ENCODE measurements around the gene GAB2. TPM values are rescaled to one million over a fixed set of nuclear protein-coding genes. Genes with fewer than 3 reads are reported as not detected.

GAB2 gene
- total RNA-seq, 6 experiments from 2014 or later: 3.8 to 10.2 (median 4.5) TPM

DNA sequence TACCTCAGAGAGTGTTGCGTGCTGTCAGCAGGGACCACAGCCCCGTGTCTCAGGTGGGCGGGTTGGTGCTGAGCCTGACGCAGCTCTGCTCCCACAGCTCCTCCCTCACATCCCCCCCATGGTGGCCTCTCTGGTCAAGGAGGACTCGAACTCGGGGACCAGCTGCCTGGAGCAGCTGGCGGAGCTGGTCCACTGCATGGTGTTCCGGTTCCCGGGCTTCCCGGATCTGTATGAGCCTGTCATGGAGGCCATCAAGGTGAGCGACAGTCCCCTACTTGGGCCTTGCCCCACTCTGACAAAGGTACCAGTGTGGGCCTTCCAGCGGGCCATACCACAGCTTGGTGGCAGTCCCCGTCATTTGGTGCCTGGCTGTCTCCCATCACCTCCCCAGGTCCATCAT lies 217.1 kb downstream of the GAB2 start:
- DNase-seq (no peak), ATAC-seq (no peak)
- Histone ChIP-seq H3K27ac (no peak overlapping the region), H3K36me3 (peaks cover 0 to 13% (median 2%) of the 10 kb centered on the region in 4 donors), H3K9me3 (no peaks in the 10 kb centered on the region), H3K4me1 (peaks cover 0 to 2% (median 0%) of the 10 kb centered on the region in 4 donors), H3K27me3 (no peaks in the 10 kb centered on the region), H3K4me3 (no peak overlapping the region)
- WGBS (ENCODE audit: insufficient coverage, low coverage, low lambda C conversion rate, missing lambda C conversion rate): no CpG with 5 or more reads among the region's 13 CpGs
- TF ChIP-seq CTCF (IDR thresholded peaks at IDR 0.05): no peak
- no peak for TF ChIP-seq POLR2A (IDR thresholded peaks at IDR 0.05)
- intact Hi-C loops (cut with DNase I): no loop called here

DNA sequence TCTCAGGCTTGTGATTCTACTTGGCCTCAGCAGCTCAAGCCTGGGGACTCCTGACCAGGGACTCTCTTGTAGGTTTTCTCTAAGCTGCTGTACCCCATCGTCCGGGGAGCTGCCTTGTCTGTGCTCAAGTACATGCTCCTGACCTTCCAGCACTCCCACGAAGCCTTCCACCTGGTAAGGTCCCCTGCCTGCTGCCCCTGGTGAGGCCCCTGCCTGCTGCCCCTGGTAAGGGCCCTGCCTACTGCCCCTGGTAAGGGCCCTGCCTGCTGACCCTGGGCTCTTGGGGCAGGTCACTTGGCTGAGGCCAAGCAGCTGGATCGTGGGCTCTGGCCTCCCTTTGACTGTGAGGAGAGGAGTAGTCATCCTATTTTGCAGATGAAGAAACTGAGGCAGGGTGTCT lies 217.6 kb downstream of the GAB2 start:
- H3K4me3 ChIP-seq: no peak overlapping the region
- no peak for DNase-seq
- no peak overlapping the region for H3K27ac ChIP-seq
- no peaks in the 10 kb centered on the region for H3K27me3 ChIP-seq
- H3K36me3 ChIP-seq: peaks cover 0 to 12% (median 2%) of the 10 kb centered on the region in 4 donors
- peaks cover 0 to 2% (median 0%) of the 10 kb centered on the region in 4 donors for H3K4me1 ChIP-seq
- intact Hi-C loops (cut with DNase I): no loop called here
- TF ChIP-seq CTCF (IDR thresholded peaks at IDR 0.05) (no peak), POLR2A (IDR thresholded peaks at IDR 0.05) (no peak)
- H3K9me3 ChIP-seq: no peaks in the 10 kb centered on the region
- no CpG with 5 or more reads among the region's 4 CpGs for WGBS (ENCODE audit: insufficient coverage, low coverage, low lambda C conversion rate, missing lambda C conversion rate)
- ATAC-seq: no peak

DNA sequence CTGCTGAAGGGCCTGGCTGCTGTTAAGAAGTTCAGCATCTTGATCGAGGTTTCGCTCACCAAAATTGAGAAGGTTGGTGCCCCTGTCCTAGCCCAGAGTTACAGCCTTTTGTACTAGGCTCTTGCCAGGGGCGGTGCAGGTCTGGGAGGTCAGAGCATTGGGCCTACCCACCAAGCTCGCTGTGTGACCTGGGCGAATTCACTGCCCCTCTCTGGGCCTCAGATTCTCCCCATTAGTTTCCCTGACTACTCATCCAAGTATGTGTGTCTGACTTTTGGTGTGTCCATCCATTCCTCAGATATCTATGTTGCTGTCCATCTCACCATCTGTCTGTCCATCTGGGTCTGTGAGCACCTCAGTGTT lies 218.0 kb downstream of the GAB2 start:
- Histone ChIP-seq H3K4me3 (no peak overlapping the region), H3K27me3 (no peaks in the 10 kb centered on the region), H3K9me3 (no peaks in the 10 kb centered on the region), H3K4me1 (peaks cover 0 to 2% (median 0%) of the 10 kb centered on the region in 4 donors), H3K27ac (no peak overlapping the region), H3K36me3 (peaks cover 0 to 9% (median 2%) of the 10 kb centered on the region in 4 donors)
- WGBS (ENCODE audit: insufficient coverage, low coverage, low lambda C conversion rate, missing lambda C conversion rate): 100% methylated on average over 1 of the region's 5 CpGs
- ATAC-seq: no peak
- DNase-seq: no peak
- intact Hi-C loops (cut with DNase I): no loop called here
- no peak for TF ChIP-seq POLR2A (IDR thresholded peaks at IDR 0.05)
- no peak for TF ChIP-seq CTCF (IDR thresholded peaks at IDR 0.05)

DNA sequence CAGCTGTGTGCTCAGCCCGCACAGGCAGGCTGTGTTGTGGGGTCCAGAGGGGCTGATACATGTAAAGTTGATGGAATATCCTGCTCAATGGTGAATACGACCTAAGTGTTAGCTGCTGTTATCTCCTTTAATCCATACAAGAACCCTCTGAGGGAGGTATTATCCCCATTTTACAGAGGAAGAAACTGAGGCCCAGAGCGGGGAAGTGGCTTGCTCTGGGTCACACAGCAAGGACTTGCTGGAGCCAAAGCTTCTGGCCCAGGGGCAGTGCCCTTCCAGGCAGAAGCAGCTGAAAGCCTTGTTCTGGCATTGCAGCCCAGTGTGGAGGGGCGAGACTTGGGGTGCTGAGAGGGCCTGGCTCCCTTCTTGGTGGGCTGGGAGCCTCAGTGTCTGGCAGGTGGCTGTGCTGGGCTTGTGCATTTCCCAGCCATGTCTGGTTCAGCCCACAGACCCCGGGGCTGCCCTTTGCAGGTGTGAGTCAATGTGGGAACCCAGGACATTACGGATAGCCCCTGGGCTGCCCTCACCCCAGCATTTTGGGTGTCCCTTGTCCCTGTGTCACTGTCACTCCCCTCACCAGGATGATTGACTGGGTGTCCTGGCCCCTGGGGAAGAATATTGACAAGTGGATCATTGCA lies 218.5 kb downstream of the GAB2 start:
- H3K4me1 ChIP-seq: peaks cover 0 to 2% (median 0%) of the 10 kb centered on the region in 4 donors
- no peak overlapping the region for H3K4me3 ChIP-seq
- DNase-seq (no peak), ATAC-seq (no peak)
- H3K9me3 ChIP-seq: no peaks in the 10 kb centered on the region
- no peaks in the 10 kb centered on the region for H3K27me3 ChIP-seq
- H3K36me3 ChIP-seq: peaks cover 0 to 9% (median 2%) of the 10 kb centered on the region in 4 donors
- intact Hi-C loops (cut with DNase I): no loop called here
- WGBS (ENCODE audit: insufficient coverage, low coverage, low lambda C conversion rate, missing lambda C conversion rate): 83% methylated on average over 2 of the region's 6 CpGs
- no peak overlapping the region for H3K27ac ChIP-seq
- no peak for TF ChIP-seq CTCF (IDR thresholded peaks at IDR 0.05)
- TF ChIP-seq POLR2A (IDR thresholded peaks at IDR 0.05): no peak
